Fibroblast of lung (primary cell): ENCODE data around the gene TPD52L1.

Experiments used
- EZH2 ChIP-seq: IDR thresholded peaks from 2 replicates; pipeline ENCODE4 v1.5.1; 2012; ENCODE audit warnings: low read length, control low read depth, mild to moderate bottlenecking; ENCODE audit errors: missing control alignments
- TF ChIP-seq, protein P1 (sequence below), 2 donors: IDR thresholded peaks in 1 of 2; conservative IDR thresholded peaks in 1 of 2; 1 replicate in 1 of 2; 2 replicates in 1 of 2; pipeline ENCODE4 v1.5.1; 2011 to 2012; ENCODE audit warnings: low read length in 2 of 2, control low read depth in 1 of 2, inconsistent platforms in 1 of 2, low read depth in 1 of 2, mild to moderate bottlenecking in 1 of 2

- TF ChIP-seq, protein P1, sequence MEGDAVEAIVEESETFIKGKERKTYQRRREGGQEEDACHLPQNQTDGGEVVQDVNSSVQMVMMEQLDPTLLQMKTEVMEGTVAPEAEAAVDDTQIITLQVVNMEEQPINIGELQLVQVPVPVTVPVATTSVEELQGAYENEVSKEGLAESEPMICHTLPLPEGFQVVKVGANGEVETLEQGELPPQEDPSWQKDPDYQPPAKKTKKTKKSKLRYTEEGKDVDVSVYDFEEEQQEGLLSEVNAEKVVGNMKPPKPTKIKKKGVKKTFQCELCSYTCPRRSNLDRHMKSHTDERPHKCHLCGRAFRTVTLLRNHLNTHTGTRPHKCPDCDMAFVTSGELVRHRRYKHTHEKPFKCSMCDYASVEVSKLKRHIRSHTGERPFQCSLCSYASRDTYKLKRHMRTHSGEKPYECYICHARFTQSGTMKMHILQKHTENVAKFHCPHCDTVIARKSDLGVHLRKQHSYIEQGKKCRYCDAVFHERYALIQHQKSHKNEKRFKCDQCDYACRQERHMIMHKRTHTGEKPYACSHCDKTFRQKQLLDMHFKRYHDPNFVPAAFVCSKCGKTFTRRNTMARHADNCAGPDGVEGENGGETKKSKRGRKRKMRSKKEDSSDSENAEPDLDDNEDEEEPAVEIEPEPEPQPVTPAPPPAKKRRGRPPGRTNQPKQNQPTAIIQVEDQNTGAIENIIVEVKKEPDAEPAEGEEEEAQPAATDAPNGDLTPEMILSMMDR (conservative IDR thresholded peaks at IDR 0.05 in 1 of 2, IDR thresholded peaks at IDR 0.05 in 1 of 2; ENCODE audit: low read depth in 1 of 2, low read length in 2 of 2), result no peak
- no peak for TF ChIP-seq EZH2
Measured at GRCh38 chr6:125271486-125272159, 118.0 kb downstream of the TPD52L1 start.
